K562 treated with DMSO at 1 percent for 4 hours (cell line): ENCODE data around the gene USP22. TPM values are rescaled to one million over a fixed set of nuclear protein-coding genes. Genes with fewer than 3 reads are reported as not detected.

Source experiments
- total RNA-seq: library from RNA; unstranded; fragments of 300-600 nt; gene quantifications from 2 replicates; pipeline ENCODE4 v1.2.3, GENCODE V29; 2022; ENCODE audit not compliant: insufficient read depth

USP22 gene
- 71.1 and 73.3 TPM in 2 replicates for total RNA-seq

DNA sequence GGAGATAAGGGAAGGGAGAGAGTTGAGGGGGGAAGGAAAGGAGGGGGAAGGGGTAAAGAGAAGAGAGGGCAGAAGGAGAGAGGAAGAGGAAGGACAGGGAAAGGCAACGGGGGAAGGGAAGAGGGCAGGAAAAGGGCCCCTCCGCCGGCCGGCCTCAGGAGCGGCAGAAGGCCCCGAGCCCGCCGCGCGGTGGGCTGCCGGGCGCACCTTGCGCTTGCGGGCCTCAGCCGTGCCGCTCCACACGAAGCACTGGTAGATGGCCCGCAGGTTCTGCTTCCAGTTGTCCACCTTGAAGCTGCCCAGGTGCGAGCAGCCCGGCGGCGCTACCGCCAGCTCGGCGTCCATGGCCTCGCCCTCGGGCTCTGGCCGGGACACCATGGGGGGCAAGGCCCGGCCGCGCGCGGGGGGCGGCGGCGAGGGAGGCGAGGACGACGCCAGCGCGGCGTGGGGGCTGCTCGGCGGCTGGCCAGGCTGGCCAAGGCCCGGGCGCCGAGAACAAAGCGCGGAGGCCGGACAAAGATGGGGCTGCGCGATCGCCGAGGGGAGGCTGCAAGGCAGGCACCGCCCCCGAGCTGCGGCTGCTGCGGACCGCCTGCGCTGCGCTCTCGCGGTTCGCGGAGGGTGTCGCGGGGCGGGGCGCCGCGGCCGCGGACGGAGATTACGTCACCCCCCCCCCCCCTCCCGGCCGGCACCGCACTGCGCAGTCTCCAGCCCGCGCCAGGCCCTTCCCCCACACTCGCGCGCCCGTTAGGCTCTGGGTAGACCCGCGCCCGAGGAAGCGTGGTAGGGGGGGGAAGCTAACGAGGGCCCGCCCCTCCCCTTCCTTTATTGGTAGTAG, at the start of gene USP22:
USP22 (minus strand) TSS at position 554 of the 838 bp plus-strand sequence; CDS start at position 378, 176 bp downstream.

Other genes starting within 250 kb of the USP22 start
- gene DHRS7B, start 84.0 kb upstream of the USP22 start, total RNA-seq, result 14.0 and 19.5 TPM in 2 replicates
- gene TMEM11, start 171.2 kb upstream of the USP22 start, total RNA-seq, result 44.3 and 48.6 TPM in 2 replicates
- gene NATD1, start 210.4 kb upstream of the USP22 start, total RNA-seq, result 4.9 and 5.2 TPM in 2 replicates
- gene MAP2K3, start 241.7 kb upstream of the USP22 start, total RNA-seq, result 11.0 and 17.2 TPM in 2 replicates